Osteocyte (in vitro differentiated cells): ENCODE measurements around the gene GRIP2. TPM values are rescaled to one million over a fixed set of nuclear protein-coding genes. Genes with fewer than 3 reads are reported as not detected.
A peak's percentile ranks its signal among the peaks of the same experiment; 100 is the strongest.

Experiments used
- DNase-seq: peaks from one replicate; pipeline ENCODE4 v3.0.0; 2021; ENCODE audit warnings: mixed read lengths; ENCODE audit not compliant: unreplicated experiment; ENCODE audit errors: extremely low spot score
- H3K27ac Mint-ChIP-seq: one replicate; pipeline ENCODE4 v1.8.0; 2021; ENCODE audit warnings: mild to moderate bottlenecking, mixed read lengths; ENCODE audit not compliant: unreplicated experiment
- H3K27me3 Mint-ChIP-seq: one replicate; pipeline ENCODE4 v1.8.0; 2021; ENCODE audit warnings: mixed read lengths; ENCODE audit not compliant: unreplicated experiment
- H3K36me3 Mint-ChIP-seq: one replicate; pipeline ENCODE4 v1.8.0; 2021; ENCODE audit warnings: mixed read lengths; ENCODE audit not compliant: unreplicated experiment
- H3K4me1 Mint-ChIP-seq: one replicate; pipeline ENCODE4 v1.8.0; 2021; ENCODE audit warnings: mixed read lengths; ENCODE audit not compliant: unreplicated experiment
- H3K4me3 Mint-ChIP-seq: one replicate; pipeline ENCODE4 v1.8.0; 2021; ENCODE audit warnings: mild to moderate bottlenecking, moderate library complexity, mixed read lengths; ENCODE audit not compliant: unreplicated experiment
- H3K9me3 Mint-ChIP-seq: one replicate; pipeline ENCODE4 v1.8.0; 2021; ENCODE audit warnings: mixed read lengths; ENCODE audit not compliant: unreplicated experiment
- CTCF ChIP-seq: fragments of 200-600 bp; sonication (generic); IDR thresholded peaks from 2 replicates; pipeline ENCODE4 v1.5.0; 2021; ENCODE audit warnings: antibody characterized with exemption, mild to moderate bottlenecking, moderate library complexity
- total RNA-seq: library from RNA; stranded (reverse); gene quantifications from 2 replicates; pipeline ENCODE4 v1.2.1, GENCODE V29; 2021

Gene GRIP2
- total RNA-seq, 1 donor from 2014 or later: 0.35 TPM

- DNase-seq: no peak
- no peak for TF ChIP-seq CTCF
- no peak overlapping the region for H3K4me3 Mint-ChIP-seq
- no peaks in the 10 kb centered on the region for H3K9me3 Mint-ChIP-seq
- peaks cover 15% of the 10 kb centered on the region for H3K36me3 Mint-ChIP-seq
- H3K27me3 Mint-ChIP-seq: no peaks in the 10 kb centered on the region
- peaks cover 20% of the 10 kb centered on the region for H3K4me1 Mint-ChIP-seq
- H3K27ac Mint-ChIP-seq: peak overlapping the region; percentile 56
These were observed 79.7 kb downstream of the GRIP2 start for GRCh38 chr3:14460342-14461005.

- DNase-seq: no peak
- no peak for TF ChIP-seq CTCF
- Mint-ChIP-seq H3K9me3 (no peaks in the 10 kb centered on the region), H3K4me1 (peaks cover 20% of the 10 kb centered on the region), H3K36me3 (peaks cover 20% of the 10 kb centered on the region), H3K27ac (no peak overlapping the region), H3K27me3 (no peaks in the 10 kb centered on the region), H3K4me3 (no peak overlapping the region)
These were observed 80.4 kb downstream of the GRIP2 start for GRCh38 chr3:14459787-14460186.

GRCh38 chr3:14459384-14459783 lies 80.8 kb downstream of the GRIP2 start:
- H3K36me3 Mint-ChIP-seq: peaks cover 22% of the 10 kb centered on the region
- no peaks in the 10 kb centered on the region for H3K9me3 Mint-ChIP-seq
- H3K4me3 Mint-ChIP-seq: no peak overlapping the region
- peaks cover 20% of the 10 kb centered on the region for H3K4me1 Mint-ChIP-seq
- DNase-seq: no peak
- H3K27me3 Mint-ChIP-seq: no peaks in the 10 kb centered on the region
- no peak for TF ChIP-seq CTCF
- H3K27ac Mint-ChIP-seq: no peak overlapping the region

GRCh38 chr3:14458434-14459275 lies 81.5 kb downstream of the GRIP2 start:
- no peaks in the 10 kb centered on the region for H3K27me3 Mint-ChIP-seq
- peaks cover 20% of the 10 kb centered on the region for H3K4me1 Mint-ChIP-seq
- no peaks in the 10 kb centered on the region for H3K9me3 Mint-ChIP-seq
- no peak overlapping the region for H3K4me3 Mint-ChIP-seq
- no peak for TF ChIP-seq CTCF
- no peak overlapping the region for H3K27ac Mint-ChIP-seq
- DNase-seq: no peak
- peaks cover 21% of the 10 kb centered on the region for H3K36me3 Mint-ChIP-seq

- no peak overlapping the region for H3K27ac Mint-ChIP-seq
- peaks cover 19% of the 10 kb centered on the region for H3K36me3 Mint-ChIP-seq
- no peaks in the 10 kb centered on the region for H3K27me3 Mint-ChIP-seq
- peaks cover 25% of the 10 kb centered on the region for H3K4me1 Mint-ChIP-seq
- H3K4me3 Mint-ChIP-seq: no peak overlapping the region
- TF ChIP-seq CTCF: no peak
- DNase-seq: no peak
- H3K9me3 Mint-ChIP-seq: no peaks in the 10 kb centered on the region
These were observed 82.1 kb downstream of the GRIP2 start for GRCh38 chr3:14457999-14458398.
